ENCODE data around the gene EGFLAM. TPM values are rescaled to one million over a fixed set of nuclear protein-coding genes. Genes with fewer than 3 reads are reported as not detected.

EGFLAM gene
- total and polyA plus RNA-seq, 2 experiments from 2014 or later, result 6.5 to 9.0 TPM

- no peaks in the 10 kb centered on the region for H3K79me2 ChIP-seq
- H3K27ac ChIP-seq, result no peak overlapping the region
- no peaks in the 10 kb centered on the region for H4K20me1 ChIP-seq (ENCODE audit: insufficient read depth, poor library complexity, severe bottlenecking)
- no peaks in the 10 kb centered on the region for H3K9me2 ChIP-seq (replicated peaks; ENCODE audit: insufficient read depth)
- no peak overlapping the region for H3K4me2 ChIP-seq
- H3K4me1 ChIP-seq (ENCODE audit: insufficient read depth), result no peaks in the 10 kb centered on the region
- H3K36me3 ChIP-seq (replicated peaks; ENCODE audit: insufficient read depth, low read depth), result no peaks in the 10 kb centered on the region
- 89% methylated on average over 4 of the region's 4 CpGs for WGBS (ENCODE audit: low lambda C conversion rate, missing lambda C conversion rate)
- DNase-seq (ENCODE audit: low spot score), result no peak
- H3K27me3 ChIP-seq, result no peaks in the 10 kb centered on the region
- no peak overlapping the region for H3K4me3 ChIP-seq
- no peaks in the 10 kb centered on the region for H3K9me3 ChIP-seq (ENCODE audit: low read depth)
- no peak overlapping the region for H2AFZ ChIP-seq
- no peak for TF ChIP-seq EZH2phosphoT487 (IDR thresholded peaks at IDR 0.05; ENCODE audit: low read depth, severe bottlenecking, unreplicated experiment)
- TF ChIP-seq, protein P1, sequence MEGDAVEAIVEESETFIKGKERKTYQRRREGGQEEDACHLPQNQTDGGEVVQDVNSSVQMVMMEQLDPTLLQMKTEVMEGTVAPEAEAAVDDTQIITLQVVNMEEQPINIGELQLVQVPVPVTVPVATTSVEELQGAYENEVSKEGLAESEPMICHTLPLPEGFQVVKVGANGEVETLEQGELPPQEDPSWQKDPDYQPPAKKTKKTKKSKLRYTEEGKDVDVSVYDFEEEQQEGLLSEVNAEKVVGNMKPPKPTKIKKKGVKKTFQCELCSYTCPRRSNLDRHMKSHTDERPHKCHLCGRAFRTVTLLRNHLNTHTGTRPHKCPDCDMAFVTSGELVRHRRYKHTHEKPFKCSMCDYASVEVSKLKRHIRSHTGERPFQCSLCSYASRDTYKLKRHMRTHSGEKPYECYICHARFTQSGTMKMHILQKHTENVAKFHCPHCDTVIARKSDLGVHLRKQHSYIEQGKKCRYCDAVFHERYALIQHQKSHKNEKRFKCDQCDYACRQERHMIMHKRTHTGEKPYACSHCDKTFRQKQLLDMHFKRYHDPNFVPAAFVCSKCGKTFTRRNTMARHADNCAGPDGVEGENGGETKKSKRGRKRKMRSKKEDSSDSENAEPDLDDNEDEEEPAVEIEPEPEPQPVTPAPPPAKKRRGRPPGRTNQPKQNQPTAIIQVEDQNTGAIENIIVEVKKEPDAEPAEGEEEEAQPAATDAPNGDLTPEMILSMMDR (IDR thresholded peaks at IDR 0.05; ENCODE audit: poor library complexity), result no peak
- TF ChIP-seq EZH2 (IDR thresholded peaks at IDR 0.05; ENCODE audit: borderline replicate concordance), result no peak
Observed at GRCh38 chr5:38344891-38345290, 86.5 kb downstream of the EGFLAM start.

DNA sequence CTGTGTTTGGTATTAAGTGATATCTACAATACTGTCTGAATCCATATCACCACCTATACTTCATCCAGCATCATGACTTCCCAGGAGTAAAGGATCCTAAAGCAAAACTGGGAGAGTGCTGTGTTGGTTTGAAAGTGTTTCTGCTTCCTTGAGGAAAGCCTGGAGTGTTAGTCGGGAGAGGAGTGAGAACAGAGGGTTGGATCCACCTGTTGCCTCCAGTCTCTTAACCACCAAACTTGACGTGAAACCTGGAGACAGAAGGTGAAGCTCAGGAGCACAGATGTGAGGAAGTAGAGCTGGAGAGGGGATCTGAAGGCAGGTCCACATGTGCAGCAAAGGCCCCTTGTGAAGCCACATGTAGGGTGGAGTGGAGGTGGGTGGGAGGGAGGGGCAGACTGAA lies 88.2 kb downstream of the EGFLAM start:
- Histone ChIP-seq H2AFZ (no peak overlapping the region), H3K36me3 (replicated peaks; ENCODE audit: insufficient read depth, low read depth) (no peaks in the 10 kb centered on the region), H3K4me2 (no peak overlapping the region), H3K4me3 (no peak overlapping the region), H3K9me2 (replicated peaks; ENCODE audit: insufficient read depth) (no peaks in the 10 kb centered on the region), H3K27ac (no peak overlapping the region), H3K9me3 (ENCODE audit: low read depth) (no peaks in the 10 kb centered on the region), H3K27me3 (no peaks in the 10 kb centered on the region), H3K79me2 (no peaks in the 10 kb centered on the region), H3K4me1 (ENCODE audit: insufficient read depth) (no peaks in the 10 kb centered on the region), H4K20me1 (ENCODE audit: insufficient read depth, poor library complexity, severe bottlenecking) (no peaks in the 10 kb centered on the region)
- DNase-seq (ENCODE audit: low spot score), result no peak
- TF ChIP-seq, protein P1 (IDR thresholded peaks at IDR 0.05; ENCODE audit: poor library complexity), result no peak
- no peak for TF ChIP-seq EZH2phosphoT487 (IDR thresholded peaks at IDR 0.05; ENCODE audit: low read depth, severe bottlenecking, unreplicated experiment)
- TF ChIP-seq EZH2 (IDR thresholded peaks at IDR 0.05; ENCODE audit: borderline replicate concordance), result no peak
- WGBS (ENCODE audit: low lambda C conversion rate, missing lambda C conversion rate), result 90% methylated on average over 2 of the region's 2 CpGs

GRCh38 chr5:38347040-38347763 lies 88.8 kb downstream of the EGFLAM start:
- Histone ChIP-seq H2AFZ (no peak overlapping the region), H3K27ac (no peak overlapping the region), H3K4me3 (no peak overlapping the region), H3K9me3 (ENCODE audit: low read depth) (no peaks in the 10 kb centered on the region), H4K20me1 (ENCODE audit: insufficient read depth, poor library complexity, severe bottlenecking) (no peaks in the 10 kb centered on the region), H3K27me3 (no peaks in the 10 kb centered on the region), H3K36me3 (replicated peaks; ENCODE audit: insufficient read depth, low read depth) (no peaks in the 10 kb centered on the region), H3K4me1 (ENCODE audit: insufficient read depth) (no peaks in the 10 kb centered on the region), H3K9me2 (replicated peaks; ENCODE audit: insufficient read depth) (no peaks in the 10 kb centered on the region), H3K79me2 (no peaks in the 10 kb centered on the region), H3K4me2 (no peak overlapping the region)
- no peak for DNase-seq (ENCODE audit: low spot score)
- 82% methylated on average over 6 of the region's 6 CpGs for WGBS (ENCODE audit: low lambda C conversion rate, missing lambda C conversion rate)
- TF ChIP-seq, protein P1 (IDR thresholded peaks at IDR 0.05; ENCODE audit: poor library complexity), result no peak
- TF ChIP-seq EZH2phosphoT487 (IDR thresholded peaks at IDR 0.05; ENCODE audit: low read depth, severe bottlenecking, unreplicated experiment) (no peak), EZH2 (IDR thresholded peaks at IDR 0.05; ENCODE audit: borderline replicate concordance) (no peak)
